IPS-18a (cell line): Measurements from ENCODE around the gene MAP1LC3B2.

Experiments used
- H3K27ac ChIP-seq: one replicate; pipeline ENCODE4 v1.5.1; 2013; ENCODE audit warnings: low read length
- H3K27me3 ChIP-seq: one replicate; pipeline ENCODE4 v1.6.1; 2013; ENCODE audit warnings: mild to moderate bottlenecking, low read length; ENCODE audit not compliant: control insufficient read depth, insufficient read depth
- H3K36me3 ChIP-seq: one replicate; pipeline ENCODE4 v1.6.1; 2013; ENCODE audit warnings: low read depth, low read length; ENCODE audit not compliant: control insufficient read depth
- H3K4me1 ChIP-seq: one replicate; pipeline ENCODE4 v1.6.1; 2013; ENCODE audit warnings: low read depth, low read length; ENCODE audit not compliant: control insufficient read depth
- H3K4me3 ChIP-seq: one replicate; pipeline ENCODE4 v1.5.1; 2013; ENCODE audit warnings: low read length
- H3K9ac ChIP-seq: one replicate; pipeline ENCODE4 v1.6.1; 2013; ENCODE audit warnings: mild to moderate bottlenecking, low read length, moderate library complexity
- H3K9me3 ChIP-seq: one replicate; pipeline ENCODE4 v1.6.1; 2013; ENCODE audit warnings: low read depth, low read length; ENCODE audit not compliant: control insufficient read depth

MAP1LC3B2 gene

DNA sequence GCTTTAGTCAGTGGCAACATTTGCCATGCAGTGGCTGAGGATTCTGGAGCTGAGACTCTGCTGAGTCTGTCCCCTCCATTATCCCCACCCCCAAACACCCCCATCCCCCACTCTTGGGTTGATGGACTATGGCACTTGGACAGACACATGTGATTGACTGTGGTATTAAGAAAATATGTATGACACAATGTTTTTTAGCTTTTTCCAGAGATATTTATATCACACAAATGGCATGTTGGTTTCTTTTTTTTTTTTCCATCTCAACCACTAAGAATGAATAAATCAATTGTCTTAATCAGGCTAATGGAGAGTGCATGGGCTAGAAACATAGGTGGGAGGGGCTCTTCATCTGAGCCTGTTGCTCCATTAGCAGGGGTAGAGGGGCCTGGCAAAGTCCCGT, 30.7 kb upstream of the MAP1LC3B2 start:
- H3K27ac ChIP-seq, result no peak overlapping the region
- no peak overlapping the region for H3K9ac ChIP-seq
- H3K36me3 ChIP-seq, result no peaks in the 10 kb centered on the region
- peaks cover 7% of the 10 kb centered on the region for H3K27me3 ChIP-seq
- H3K4me1 ChIP-seq, result peaks cover 19% of the 10 kb centered on the region
- H3K9me3 ChIP-seq, result no peaks in the 10 kb centered on the region
- no peak overlapping the region for H3K4me3 ChIP-seq

DNA sequence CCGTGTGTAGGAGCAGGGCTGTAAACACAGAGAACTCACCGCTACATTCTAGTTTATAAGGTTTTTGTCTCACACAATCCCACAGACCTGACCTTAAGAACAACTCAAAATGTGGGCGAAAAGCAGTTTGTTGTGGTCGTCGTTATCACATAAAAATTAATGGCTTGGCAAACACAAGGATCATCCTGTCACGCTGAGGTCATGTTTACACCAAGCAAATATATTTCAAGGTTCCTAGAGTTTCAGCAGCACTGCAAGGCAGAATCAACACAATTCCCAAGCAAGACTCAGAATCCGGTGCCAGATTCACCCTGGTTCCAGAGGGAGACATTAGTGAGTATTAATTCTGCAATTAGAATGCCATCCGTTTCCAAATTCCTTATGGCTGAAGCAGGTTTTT, 30.1 kb upstream of the MAP1LC3B2 start:
- Histone ChIP-seq H3K9me3 (no peaks in the 10 kb centered on the region), H3K27me3 (peaks cover 7% of the 10 kb centered on the region), H3K4me3 (no peak overlapping the region), H3K36me3 (no peaks in the 10 kb centered on the region), H3K4me1 (peaks cover 19% of the 10 kb centered on the region), H3K9ac (no peak overlapping the region), H3K27ac (no peak overlapping the region)

DNA sequence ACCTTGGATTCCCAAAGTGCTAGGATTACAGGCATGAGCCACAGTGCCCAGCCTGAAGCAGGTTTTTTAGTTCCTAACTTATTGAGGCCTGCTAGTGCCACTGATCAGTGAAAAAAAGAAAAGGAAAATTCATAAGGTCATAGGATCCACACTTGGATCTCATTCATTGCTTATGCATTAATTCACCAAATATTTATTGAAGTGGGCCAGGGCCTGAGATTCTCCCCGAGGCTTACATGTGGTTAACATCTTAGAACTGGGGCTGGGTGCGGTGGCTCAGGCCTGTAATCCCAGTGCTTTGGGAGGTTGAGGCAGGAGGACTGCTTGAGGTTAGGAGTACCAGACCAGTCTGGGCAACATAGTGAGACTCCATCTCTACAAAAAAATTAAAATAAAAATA, 29.5 kb upstream of the MAP1LC3B2 start:
- no peak overlapping the region for H3K27ac ChIP-seq
- no peak overlapping the region for H3K9ac ChIP-seq
- H3K4me3 ChIP-seq, result no peak overlapping the region
- peaks cover 16% of the 10 kb centered on the region for H3K4me1 ChIP-seq
- no peaks in the 10 kb centered on the region for H3K36me3 ChIP-seq
- H3K9me3 ChIP-seq, result no peaks in the 10 kb centered on the region
- peaks cover 7% of the 10 kb centered on the region for H3K27me3 ChIP-seq

DNA sequence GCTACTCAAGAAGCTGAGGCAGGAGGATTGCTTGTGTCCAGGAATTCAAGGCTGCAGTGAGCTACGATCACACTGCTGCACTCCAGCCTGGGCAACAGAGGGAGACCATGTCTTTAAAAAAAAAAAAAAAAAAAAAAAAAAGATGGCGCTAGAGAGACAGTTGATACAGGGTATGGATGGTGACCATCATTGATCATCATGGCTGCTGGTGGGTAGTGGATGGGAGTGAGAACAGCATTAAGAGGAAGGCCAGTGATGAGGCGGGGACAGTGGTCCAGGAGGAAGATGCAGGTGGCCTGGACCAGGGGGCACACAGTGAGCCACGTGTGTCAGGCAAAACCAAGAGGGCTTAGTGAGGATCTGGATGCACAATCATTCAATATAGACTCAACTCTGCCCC, 26.8 kb upstream of the MAP1LC3B2 start:
- Histone ChIP-seq H3K9me3 (no peaks in the 10 kb centered on the region), H3K27me3 (no peaks in the 10 kb centered on the region), H3K27ac (no peak overlapping the region), H3K4me3 (peak overlapping the region; percentile 79), H3K4me1 (peaks cover 4% of the 10 kb centered on the region), H3K9ac (no peak overlapping the region), H3K36me3 (no peaks in the 10 kb centered on the region)

DNA sequence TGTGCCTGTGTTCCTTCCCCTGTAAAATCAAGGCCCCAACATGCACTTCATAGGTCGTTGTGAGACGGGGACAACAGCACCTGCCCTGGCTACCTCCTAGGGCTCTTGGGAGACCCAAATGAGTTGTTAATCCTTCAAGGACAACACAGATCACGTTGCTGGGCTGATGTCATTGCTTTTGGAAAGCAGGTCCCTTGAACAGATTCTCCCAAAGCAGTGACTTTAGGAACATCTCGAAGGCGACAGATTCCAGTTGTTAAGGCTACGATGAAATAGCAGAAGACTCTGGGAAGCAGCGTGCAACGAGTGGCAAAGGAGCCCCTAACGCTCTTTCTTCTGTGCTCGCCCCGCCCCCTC, 26.2 kb upstream of the MAP1LC3B2 start:
- Histone ChIP-seq H3K4me3 (peak overlapping the region; percentile 79), H3K27me3 (no peaks in the 10 kb centered on the region), H3K9me3 (no peaks in the 10 kb centered on the region), H3K27ac (no peak overlapping the region), H3K4me1 (peaks cover 4% of the 10 kb centered on the region), H3K36me3 (no peaks in the 10 kb centered on the region), H3K9ac (no peak overlapping the region)

DNA sequence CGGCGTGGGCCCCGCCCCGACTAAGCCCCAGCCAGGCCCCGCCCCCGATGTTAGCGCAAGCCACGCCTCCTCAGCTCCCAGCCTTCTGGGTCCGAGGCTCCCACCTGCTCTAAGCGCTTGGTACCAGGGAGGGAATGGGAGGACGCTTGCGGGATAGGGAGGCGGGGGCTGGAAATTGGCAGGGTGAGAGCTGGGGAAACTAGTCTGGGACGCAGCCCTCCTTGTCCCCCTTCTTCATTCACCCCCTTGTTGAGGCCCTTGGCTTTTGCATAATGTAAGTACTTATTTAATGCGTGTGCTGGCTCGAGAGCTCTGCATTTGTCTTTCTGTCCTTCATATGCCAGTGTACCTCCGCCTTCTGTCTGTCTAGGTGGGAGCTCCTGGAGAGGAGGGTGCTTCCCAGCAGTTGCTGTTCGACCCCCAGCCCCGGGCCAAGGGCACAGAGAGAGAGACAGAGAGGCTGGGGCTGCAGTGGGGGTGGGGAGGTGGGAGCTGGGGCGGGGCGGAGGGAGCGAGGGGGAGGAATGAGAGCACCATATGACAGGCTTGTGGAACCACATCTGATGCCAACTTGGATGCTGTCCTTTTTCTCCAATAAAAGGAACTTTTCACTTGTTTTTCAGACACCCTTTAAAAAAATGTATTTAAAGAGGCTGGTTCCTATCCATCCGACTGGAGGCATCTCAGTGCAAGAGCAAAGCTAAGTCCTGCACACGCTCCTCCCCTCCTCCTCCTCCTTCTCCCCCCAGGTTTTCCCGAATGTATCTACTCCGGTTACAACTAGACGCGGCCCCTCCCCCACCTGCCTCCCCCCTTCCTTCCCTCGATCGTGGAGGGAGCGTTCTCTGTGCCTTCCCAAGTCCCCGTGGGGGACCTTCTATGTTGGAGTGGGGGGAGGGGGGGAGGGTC, 25.6 kb upstream of the MAP1LC3B2 start:
- no peak overlapping the region for H3K27ac ChIP-seq
- H3K4me3 ChIP-seq, result peak overlapping the region; percentile 79
- H3K27me3 ChIP-seq, result no peaks in the 10 kb centered on the region
- no peaks in the 10 kb centered on the region for H3K9me3 ChIP-seq
- H3K4me1 ChIP-seq, result peaks cover 3% of the 10 kb centered on the region
- no peaks in the 10 kb centered on the region for H3K36me3 ChIP-seq
- H3K9ac ChIP-seq, result peak overlapping the region; percentile 59

DNA sequence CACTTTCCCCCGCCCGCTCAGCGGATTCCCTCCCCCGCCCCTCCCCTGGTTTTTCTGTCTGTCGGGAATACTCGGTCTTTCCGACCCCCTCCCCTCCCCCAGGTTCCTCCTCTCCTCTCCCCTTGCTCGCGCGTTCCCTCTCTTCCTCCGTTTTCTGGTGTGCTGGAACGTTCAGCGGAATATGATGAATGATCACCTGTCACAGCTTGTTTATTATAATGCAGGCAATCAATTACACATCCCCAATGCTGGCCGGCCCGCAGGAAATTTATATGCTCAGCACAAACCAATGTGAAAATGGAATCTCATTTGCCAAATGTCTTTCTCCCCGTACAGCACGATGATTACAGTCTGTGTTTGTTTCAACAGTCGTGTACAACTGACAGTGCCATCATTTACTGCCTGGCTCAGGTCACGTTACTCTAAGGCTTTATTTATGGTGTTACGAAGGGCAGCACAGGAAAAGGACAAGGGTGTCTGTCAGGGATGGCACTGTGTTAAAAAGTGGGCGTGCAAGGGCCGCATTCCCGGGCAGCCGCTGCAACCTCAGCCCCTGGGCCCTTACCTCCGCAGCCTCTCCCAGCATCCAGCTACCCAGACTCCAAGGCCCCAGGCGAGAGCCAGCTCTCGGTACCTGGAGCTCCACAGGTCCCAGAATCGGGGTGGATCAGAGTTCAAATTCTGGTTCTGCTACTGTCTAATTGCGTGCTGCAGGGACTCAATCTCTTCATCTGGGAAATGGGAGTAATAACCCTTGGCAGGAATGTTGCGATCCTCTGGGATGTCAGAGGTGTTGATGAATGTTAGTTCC, 24.7 kb upstream of the MAP1LC3B2 start:
- H3K27me3 ChIP-seq, result no peaks in the 10 kb centered on the region
- H3K9me3 ChIP-seq, result no peaks in the 10 kb centered on the region
- H3K36me3 ChIP-seq, result no peaks in the 10 kb centered on the region
- H3K9ac ChIP-seq, result peak overlapping the region; percentile 2
- no peak overlapping the region for H3K27ac ChIP-seq
- peaks cover 11% of the 10 kb centered on the region for H3K4me1 ChIP-seq
- H3K4me3 ChIP-seq, result peak overlapping the region; percentile 79

DNA sequence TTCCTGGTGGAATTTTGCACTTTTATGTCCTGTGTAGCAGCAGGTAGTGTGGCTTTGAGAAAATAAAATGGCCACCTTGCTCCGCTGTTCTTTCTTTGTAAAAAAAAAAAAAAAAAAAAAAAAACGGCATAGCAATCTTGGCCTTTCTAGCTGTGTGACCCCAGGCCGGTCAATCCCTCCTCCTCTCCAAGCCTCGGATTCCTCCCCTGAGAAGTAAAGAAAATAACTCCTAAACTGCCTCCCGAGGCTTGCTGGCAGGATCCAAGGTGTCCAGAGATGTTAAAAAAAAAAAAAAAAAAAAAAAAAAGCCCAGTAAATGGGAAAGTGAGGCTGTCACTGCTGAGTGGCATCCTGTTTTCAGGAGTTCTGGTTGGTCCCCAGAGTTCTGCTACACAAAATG, 23.9 kb upstream of the MAP1LC3B2 start:
- Histone ChIP-seq H3K27me3 (no peaks in the 10 kb centered on the region), H3K27ac (no peak overlapping the region), H3K4me3 (peak overlapping the region; percentile 79), H3K4me1 (peaks cover 19% of the 10 kb centered on the region), H3K9me3 (no peaks in the 10 kb centered on the region), H3K9ac (no peak overlapping the region), H3K36me3 (no peaks in the 10 kb centered on the region)

DNA sequence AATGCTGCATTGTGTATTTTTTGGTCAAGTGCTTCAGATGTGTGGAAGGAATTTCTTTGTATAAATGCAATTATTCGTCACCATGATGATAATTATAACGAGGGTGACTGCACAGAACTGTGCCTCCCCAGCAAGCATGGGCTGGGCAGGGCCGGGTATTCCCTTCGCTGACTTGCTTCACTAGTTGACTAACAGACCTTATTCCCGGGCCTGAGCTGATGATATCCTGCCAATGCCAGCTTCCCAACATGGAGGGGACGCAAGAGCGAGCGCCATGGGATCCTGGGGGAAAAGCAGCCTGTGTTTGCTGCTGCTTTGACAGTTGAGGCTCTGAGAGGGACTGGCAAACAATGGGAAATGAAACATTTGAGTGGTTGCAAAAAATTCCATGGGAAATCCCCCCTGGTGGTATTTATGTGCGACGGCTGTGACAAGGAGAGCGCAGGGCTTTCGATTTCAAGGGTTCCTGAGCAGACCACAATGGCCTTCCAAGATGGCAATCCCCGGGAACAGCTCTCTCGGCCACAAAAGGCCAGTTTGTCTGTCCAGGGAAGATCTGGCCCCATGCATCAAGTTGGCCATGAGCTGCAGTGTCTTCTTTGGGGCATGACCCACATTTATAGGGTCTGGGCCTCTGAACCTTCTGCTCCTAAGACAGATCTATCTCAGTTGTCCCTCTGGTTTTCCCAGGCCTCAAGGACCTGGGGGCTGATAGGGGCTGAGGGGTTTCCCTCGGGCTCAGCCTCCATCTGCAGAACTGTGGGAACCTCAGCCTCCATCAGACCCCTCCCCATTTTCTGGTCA, 21.9 kb upstream of the MAP1LC3B2 start:
- Histone ChIP-seq H3K9ac (no peak overlapping the region), H3K9me3 (no peaks in the 10 kb centered on the region), H3K36me3 (no peaks in the 10 kb centered on the region), H3K27ac (no peak overlapping the region), H3K4me1 (peaks cover 24% of the 10 kb centered on the region), H3K27me3 (no peaks in the 10 kb centered on the region), H3K4me3 (no peak overlapping the region)

DNA sequence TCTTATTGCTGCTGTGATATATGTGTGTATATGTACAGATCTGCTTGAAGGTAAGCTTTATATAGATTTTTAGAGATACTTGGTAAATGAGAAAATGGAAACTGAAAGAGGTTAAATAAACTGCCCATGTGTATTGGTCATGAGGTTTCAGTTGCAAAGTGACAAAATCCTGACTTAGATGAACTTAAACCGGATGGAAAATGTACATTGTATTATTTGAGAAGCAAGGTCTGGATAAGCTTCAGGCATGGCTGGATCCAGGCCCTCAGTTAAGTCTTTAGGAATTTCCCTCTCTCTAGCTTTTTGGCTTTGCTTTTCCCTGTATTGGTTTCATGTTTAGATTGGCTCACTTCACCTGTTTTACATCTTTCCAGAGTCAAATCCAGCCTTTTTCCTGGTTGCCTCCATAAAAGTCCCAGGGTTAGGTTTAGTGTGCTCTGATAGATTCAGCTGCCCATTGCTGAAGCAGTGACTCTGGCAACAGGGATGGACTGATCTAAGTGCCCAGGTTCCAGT, 21.0 kb upstream of the MAP1LC3B2 start:
- H3K9me3 ChIP-seq, result no peaks in the 10 kb centered on the region
- H3K4me3 ChIP-seq, result no peak overlapping the region
- no peaks in the 10 kb centered on the region for H3K27me3 ChIP-seq
- H3K4me1 ChIP-seq, result peaks cover 24% of the 10 kb centered on the region
- H3K27ac ChIP-seq, result no peak overlapping the region
- H3K9ac ChIP-seq, result no peak overlapping the region
- H3K36me3 ChIP-seq, result no peaks in the 10 kb centered on the region

DNA sequence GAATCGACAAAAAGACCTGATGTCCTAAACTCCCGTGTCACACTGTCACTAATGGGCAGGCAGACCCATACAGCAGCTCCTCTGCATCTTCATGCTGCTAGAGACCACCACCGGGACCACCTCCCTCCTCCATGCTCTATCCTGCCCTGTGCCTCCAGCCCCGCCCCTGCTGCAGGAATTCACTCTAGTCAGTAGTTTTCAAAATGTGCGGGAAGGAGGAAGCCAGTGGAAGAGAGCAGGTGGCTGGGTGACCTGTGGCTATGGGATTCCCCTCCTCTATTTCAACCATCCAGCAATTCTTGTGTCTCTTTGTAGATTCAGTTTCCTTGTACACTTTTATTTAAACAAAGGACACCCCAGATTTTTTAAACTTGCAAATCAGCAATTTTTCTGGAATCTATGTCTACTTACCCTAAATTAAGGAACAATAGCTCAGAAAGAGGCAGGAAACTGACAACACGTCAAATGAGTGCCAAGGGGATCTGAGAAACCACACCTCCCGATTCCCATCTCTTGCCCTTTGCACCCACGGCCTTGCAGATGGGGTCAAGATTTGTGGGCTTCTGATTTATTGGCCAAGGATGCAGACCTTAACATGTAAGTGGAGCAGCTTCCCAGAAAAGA, 20.4 kb upstream of the MAP1LC3B2 start:
- H3K4me3 ChIP-seq, result no peak overlapping the region
- peaks cover 24% of the 10 kb centered on the region for H3K4me1 ChIP-seq
- no peaks in the 10 kb centered on the region for H3K36me3 ChIP-seq
- H3K27ac ChIP-seq, result no peak overlapping the region
- no peaks in the 10 kb centered on the region for H3K27me3 ChIP-seq
- no peak overlapping the region for H3K9ac ChIP-seq
- no peaks in the 10 kb centered on the region for H3K9me3 ChIP-seq
